DMS 273 (cell line): ENCODE data around the gene MLX.

Experiments used
- DNase-seq: peaks from one replicate; lab custom pipeline; 2025; ENCODE audit not compliant: unreplicated experiment; lab: John Stamatoyannopoulos, UW

MLX gene

DNA sequence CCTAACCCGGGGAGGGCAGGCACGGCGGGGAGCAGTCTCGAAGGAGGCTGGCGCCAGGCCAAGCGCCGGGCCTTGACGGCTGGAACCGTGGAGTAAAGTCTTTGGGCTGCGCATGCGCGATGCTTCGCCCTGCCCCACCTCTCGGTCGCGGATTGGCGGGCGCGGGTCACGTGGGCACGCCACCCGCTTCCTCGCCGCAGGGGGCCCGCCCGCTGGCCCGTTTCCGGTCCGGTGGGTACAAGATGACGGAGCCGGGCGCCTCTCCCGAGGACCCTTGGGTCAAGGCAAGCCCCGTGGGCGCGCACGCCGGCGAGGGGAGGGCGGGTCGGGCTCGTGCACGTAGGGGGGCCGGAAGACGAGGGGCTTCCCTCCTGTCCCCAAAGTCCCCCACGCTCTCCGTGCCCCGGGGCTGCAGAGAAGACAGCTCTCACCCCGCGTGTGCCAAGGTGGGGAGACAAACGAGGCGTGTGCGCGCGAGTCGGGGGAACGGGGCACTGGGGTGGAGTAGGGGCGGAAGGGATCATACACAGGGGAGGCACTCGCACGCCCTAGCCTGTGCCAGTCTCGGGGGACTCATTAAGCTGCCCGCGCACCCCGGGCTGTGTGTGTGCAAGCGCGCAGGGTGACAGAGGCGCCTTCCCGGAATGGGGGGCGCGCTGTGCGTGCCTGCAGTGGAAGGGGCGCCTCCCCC, at the start of gene MLX:
MLX (plus strand) TSS at position 218 of the 691 bp plus-strand sequence; CDS start at position 243, 25 bp downstream.
- peak; percentile 98 for DNase-seq

GRCh38 chr17:42517516-42517915, 49.4 kb upstream of the MLX start:
- DNase-seq: peak; percentile 94

DNA sequence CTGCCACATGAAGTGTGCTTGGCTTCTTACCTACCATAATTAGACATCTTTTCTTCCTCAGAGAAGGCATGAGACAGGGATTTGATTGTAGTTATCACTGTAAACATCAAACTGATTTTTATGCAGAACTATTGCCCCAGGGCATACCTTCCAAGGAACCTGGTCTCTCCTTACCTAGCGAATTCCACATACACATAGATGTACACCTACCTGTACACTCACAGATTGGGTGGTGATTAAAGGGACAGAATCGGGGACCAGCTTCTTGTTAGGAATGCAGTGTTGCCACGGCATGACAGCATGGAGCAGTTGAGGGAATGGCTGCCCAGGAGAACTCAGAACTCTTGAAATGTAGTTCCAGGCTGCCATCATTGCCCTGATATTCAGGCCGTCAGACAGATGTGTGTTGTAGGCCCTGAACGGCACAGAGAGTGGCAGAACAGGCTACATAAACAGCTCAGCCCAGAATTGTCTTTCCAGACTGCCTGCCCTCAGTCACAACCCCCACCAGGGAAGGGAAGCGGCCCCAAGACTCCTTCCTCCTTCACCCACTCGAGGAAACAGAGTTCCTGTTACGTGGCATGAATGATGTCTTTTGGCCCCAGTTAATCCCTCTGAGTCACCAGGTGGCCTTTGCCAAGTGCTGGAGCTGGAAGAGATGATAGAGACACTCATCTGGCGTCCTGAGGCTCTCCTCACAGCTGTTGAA, 48.7 kb upstream of the MLX start:
- peak; percentile 88 for DNase-seq

GRCh38 chr17:42518755-42519545, 48.0 kb upstream of the MLX start:
- DNase-seq: peak; percentile 92

DNA sequence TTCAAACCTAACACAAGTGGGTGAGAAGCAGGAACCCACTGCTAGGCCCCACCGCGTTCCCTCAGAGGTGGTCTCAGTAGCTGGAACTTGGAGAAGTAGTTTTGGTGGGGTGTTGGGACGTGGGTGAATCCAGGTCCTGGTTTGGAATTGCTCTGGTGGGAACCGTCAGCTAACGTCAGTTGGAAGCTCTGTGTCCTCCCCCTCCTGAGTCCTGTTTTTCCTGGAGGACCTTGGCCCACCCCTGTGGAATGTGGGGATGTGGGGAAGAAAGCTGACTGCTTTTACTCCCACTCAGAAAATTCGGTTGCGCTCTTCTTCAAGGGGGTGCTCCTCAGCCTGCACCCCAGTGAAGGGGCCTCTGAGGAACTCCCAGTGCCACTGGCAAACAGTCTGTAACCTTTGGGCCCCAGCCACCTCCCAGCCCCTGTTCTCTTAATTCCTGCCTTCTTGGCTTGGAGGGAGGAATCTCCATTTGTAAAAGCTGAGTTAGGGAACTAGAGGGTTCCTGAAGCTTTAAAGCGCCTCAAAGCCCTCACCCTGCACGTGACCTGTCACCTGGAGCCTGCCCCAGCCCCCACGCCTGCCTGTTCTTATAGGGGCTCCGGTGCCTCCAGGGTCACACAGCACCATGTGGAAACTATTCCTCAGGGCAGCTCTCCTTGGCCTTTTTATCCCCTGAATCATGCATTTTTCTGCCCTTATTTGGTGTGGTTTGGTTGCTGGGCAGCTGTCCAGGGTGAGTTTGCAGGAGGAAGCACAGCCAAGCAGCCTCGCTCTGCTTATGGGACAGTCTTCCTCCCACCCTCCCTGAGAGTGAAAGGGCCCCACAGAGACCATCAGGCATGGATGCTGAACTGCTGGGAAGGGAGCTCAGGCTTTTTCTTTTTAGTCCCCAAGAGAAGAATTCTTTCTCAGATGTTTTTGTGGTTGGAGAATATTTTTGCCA, 47.1 kb upstream of the MLX start:
- peak; percentile 77 for DNase-seq

DNA sequence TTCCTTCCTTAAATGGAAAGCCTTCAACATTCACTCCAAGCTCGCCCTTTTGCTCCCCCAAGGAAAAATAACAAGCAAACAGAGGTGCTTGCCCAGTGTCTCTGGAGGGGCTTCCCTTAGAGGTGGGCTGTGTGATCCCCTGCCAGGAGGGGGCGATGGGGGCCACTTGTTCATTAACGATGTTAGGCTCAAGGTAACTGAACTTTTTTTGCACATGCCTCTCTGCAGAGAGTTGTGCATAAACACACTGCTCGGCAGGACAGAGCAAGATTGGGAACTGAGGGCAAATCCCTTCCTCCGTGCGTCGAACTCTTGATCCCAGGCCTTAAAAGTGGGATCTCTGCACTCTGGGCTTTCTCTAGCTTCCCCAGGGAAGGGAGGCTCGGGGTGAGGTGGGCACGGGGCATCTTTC, 46.4 kb upstream of the MLX start:
- DNase-seq: peak; percentile 53

GRCh38 chr17:42521036-42521435, 45.9 kb upstream of the MLX start:
- DNase-seq: no peak

- no peak for DNase-seq
Observed at GRCh38 chr17:42521666-42522262, 45.1 kb upstream of the MLX start.

- no peak for DNase-seq
Observed at GRCh38 chr17:42522263-42522790, 44.6 kb upstream of the MLX start.

DNA sequence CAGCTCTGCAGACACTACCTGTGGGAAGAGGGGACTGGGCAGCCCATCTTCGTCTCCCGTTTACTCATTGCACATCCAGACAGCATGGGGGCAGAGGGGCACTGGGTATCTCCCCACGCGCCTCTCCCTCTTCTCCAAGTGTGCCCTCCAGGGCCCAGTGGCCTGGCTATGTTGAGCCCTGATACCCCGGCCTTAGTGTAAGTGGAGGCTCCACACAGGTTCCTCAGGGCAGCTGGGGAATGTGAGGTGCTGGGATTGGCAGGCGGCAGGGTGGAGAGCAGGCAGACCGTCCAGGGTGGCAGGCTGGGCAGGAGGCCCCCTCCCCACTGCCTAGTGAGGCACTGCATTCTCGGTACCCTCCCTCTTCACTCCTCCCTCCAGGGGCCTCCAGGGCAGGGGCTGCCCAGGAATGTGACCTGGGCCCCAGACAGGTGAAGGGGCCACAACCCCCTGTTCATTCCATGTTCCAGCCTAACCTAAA, 44.1 kb upstream of the MLX start:
- DNase-seq: no peak

DNA sequence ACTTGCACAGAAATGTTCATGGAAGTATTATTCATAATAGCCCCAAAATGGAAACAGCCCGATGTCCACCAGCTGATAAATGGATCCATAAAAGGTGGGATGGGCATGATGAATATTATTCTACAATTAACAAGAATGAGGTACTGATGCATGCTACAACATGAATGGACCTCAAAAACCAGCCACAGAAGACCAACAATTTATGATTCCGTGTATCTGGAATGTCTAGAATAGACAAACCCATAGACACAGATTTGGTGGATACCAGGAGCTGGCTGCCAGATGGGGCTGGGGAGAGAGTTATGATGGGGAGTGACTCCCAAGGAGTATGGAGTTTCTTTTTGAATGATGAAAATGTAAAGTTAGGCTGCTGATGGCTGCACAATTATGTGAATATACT, 41.7 kb upstream of the MLX start:
- DNase-seq: no peak

DNA sequence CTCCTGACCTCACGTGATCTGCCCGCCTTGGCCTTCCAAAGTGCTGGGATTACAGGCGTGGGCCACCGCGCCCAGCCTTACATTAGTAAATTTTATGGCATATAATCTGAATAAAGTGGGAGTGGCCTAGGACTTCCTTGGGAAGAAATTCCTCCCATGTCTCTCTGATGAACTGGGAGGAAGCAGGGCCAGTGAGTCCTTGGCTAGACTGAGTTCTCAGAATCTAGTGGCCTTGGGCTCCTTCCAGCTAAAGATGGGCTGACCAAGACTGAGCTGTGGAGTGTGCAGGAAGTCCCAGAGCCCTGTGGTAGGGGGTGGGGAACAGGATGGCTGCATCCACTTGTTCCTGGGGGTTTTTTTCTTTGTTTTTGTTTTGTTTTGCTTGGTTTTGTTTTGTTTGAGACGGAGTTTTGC, 40.9 kb upstream of the MLX start:
- no peak for DNase-seq

GRCh38 chr17:42527932-42528331, 39.0 kb upstream of the MLX start:
- DNase-seq: no peak

DNA sequence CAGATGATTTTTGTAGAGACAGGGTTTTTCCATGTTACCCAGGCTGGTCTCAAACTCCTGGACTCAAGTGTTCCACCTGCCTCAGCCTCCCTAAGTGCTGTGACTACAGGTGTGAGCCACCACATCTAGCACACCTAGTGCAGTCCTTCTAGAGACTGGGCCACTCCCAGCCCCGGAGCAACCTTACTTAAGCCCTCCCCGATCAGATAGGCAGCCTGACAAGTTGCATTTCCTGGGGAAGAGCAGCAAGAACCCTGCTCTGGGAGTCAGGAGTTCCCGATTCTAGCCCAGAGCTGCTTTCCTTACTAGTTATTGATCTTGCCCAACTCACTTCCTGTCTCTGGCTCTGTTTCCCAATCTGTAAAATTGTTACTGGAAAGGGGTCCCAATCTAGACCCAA, 37.8 kb upstream of the MLX start:
- DNase-seq: no peak

- DNase-seq: peak; percentile 61
Observed at GRCh38 chr17:42530952-42531454, 35.9 kb upstream of the MLX start.

DNA sequence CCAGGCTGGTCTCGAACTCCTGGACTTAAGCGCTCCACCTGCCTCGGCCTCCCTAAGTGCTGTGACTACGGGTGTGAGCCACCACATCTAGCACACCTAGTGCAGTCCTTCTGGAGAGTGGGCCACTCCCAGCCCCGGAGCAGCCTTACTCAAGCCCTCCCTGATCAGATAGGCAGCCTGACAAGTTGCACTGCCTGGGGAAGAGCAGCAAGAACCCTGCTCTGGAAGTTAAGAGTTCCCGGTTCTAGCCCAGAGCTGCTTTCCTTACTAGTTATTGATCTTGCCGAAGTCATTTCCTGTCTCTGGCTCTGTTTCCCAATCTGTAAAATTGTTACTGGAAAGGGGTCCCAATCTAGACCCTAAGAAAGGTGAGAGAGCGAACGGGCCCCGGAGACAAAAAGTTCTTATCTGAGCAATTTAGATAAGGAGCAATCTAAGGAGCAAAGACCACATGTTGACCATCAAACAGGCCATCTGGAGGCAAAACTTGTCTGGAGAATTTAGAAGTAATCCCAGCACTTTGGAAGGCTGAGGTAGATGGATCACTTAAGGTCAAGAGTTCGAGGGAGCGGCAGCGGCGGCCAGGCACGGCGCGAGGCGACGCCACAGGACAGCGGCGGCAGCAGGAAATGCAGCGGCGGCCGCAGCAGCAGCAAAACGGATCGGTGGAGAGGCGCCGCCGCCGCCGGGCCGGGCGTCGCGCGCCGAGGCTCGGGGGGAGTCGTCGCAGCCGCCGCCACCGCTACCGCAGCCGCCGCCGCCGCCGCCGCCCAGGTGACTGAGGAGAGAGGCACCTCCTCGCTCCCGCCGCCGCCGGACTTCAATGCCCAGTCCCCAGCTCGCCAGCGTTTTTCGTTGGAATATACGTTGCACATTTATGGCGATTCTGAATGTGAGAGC, 35.2 kb upstream of the MLX start:
- peak; percentile 83 for DNase-seq

DNA sequence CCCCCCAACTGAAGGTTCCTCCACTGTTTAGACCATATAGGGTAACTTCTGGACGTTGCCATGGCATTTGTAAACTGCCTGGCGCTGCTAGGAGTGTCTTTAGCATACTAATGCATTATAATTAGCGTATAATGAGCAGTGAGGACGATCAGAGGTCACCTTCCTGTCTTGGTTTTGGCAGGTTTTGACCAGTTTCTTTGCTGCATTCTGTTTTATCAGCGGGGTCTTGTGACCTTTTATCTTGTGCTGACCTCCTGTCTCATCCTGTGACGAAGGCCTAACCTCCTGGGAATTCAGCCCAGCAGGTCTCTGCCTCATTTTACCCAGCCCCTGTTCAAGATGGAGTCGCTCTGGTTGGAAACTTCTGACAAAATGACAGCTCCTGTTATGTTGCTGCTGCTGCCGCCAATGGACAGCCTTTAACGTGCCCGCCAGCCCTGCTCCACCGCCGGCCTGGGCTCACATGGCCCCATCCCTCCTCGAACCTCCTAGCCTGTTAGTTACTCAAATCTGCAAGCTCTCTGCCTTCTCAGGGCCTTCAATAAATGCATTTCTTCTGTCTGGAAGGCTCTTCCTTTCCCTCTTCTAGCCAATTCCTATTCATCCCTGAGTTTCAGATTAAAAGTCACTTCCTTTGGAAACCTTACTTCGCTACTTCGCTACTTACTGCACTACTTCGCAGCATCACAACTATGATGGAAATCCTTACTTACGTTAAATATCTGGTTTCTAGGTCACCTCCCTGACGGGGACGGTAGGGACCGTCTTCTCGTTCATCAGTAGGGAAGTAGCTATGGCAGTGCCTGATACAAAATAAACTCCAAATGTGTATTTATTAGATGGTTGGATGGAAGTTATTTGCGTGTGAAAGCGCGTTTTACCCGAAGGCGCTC, 31.5 kb upstream of the MLX start:
- peak; percentile 63 for DNase-seq

GRCh38 chr17:42536048-42536371, 30.9 kb upstream of the MLX start, which contains the start of gene NAGLU:
TSS of gene NAGLU (plus strand) at chr17:42536241. CDS start at chr17:42536273, 32 bp downstream.
- DNase-seq: peak; percentile 97
